Stimulated activated CD8-positive, alpha-beta memory T cell treated with anti-CD3 and anti-CD28 coated beads, Interleukin-4, amount 100 ng/mL, for 4 hours (primary cell): ENCODE data around the gene EPHB6.

Experiments used
- DNase-seq, 2 donors: peaks; one replicate each; pipeline ENCODE4 v3.0.0-alpha.2; 2020; ENCODE audit warnings: low read depth in 2 of 2, low spot score in 1 of 2

EPHB6 gene

DNA sequence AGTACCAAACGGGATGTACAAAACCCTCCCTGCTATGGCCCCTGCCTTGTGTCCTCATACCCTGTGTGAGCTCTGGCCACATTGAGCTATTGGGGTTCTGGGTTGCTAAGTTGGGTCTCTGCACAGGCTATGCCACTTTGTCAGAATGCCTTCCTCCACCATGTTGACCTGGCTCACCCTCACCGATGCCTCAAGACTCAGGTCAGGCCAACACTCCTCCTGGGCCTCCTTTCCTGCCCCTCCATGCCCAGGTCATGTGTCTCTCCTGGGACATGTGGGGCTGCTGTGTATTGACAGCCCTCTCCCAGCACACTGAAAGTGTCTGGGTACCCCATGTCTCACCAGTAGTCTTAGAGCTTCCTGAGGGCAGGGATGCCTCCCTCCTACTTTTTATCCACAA, 64.0 kb downstream of the EPHB6 start:
- no peak for DNase-seq

DNA sequence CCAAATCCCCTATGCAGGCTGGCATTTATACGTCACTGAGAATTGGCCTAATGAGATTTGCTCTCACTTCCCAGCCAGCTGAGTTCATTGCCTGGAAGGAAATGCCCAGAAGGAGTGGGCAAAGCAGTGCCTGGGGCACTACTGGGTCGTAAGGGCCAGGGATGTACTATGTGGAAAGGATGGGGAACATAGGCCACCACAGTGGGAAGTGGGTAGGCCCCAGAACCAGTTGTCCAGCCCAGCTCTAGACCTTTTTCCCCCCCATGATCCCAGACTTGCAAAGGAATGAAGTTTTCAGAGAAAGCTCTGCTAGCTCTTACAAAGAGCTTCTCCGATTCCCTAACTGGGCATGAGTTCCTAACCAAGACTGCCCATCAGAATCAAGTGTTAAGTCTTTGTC, 64.8 kb downstream of the EPHB6 start:
- DNase-seq = no peak
